ENCODE measurements around the gene STK17A. TPM values are rescaled to one million over a fixed set of nuclear protein-coding genes. Genes with fewer than 3 reads are reported as not detected.
A peak's percentile ranks its signal among the peaks of the same experiment; 100 is the strongest.
"Not testable (repeated sequence)": the region's sequence is repeated elsewhere in the genome, so short reads cannot be mapped to it uniquely, and the experiment has no call there.

STK17A gene
- total RNA-seq, 1 donor from 2014 or later = 30.8 TPM

DNA sequence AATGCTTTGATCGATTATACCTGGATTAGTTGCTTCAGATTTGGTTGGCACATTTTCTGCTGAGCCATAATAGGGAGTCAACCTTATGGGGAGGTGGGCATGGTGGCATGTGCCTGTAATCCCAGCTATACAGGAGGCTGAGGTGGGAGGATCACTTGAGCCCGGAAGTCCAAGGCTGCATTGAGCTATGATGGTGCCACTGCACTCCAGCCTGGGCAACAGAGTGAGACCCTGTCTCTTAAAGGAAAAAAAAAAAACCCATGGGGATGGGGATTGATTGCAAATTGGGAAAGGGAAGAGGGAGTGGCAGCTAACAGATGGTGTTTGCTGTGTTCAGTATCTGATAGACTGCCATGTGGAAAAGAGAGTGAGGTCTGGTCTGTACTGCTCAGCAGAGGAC, 11.1 kb downstream of the STK17A start:
- peak; percentile 51 for DNase-seq
- Mint-ChIP-seq H3K27me3 (no peaks in the 10 kb centered on the region), H3K4me1 (peaks cover 55% of the 10 kb centered on the region), H3K4me3 (peak overlapping the region; percentile 53), H3K9me3 (peaks cover 3% of the 10 kb centered on the region), H3K27ac (peak overlapping the region; percentile 57), H3K36me3 (ENCODE audit: low read depth) (peaks cover 37% of the 10 kb centered on the region)
- intact Hi-C loops (cut with micrococcal nuclease) = no loop called here

DNA sequence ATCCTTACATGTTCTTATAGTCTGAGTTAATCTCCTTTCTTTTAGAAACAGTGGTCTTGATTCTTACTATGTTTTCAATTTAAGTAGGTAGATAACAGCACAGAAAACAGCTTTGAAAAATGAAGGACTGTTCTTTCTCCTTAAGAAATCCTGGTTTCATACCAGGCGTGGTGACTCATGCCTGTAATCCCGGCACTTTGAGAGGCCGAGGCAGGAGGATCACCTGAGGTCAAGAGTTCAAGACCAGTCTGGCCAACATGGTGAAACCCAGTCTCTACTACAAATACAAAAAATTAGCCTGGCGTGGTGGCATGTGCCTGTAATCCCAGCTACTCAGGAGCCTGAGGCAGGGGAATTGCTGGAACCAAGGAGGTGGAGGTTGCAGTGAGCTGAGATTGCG, 13.5 kb downstream of the STK17A start:
- peaks cover 46% of the 10 kb centered on the region for H3K4me1 Mint-ChIP-seq
- peaks cover 43% of the 10 kb centered on the region for H3K36me3 Mint-ChIP-seq (ENCODE audit: low read depth)
- DNase-seq; H3K27ac Mint-ChIP-seq; intact Hi-C loops (cut with micrococcal nuclease); H3K27me3 Mint-ChIP-seq; H3K4me3 Mint-ChIP-seq; H3K9me3 Mint-ChIP-seq: not testable (repeated sequence)

DNA sequence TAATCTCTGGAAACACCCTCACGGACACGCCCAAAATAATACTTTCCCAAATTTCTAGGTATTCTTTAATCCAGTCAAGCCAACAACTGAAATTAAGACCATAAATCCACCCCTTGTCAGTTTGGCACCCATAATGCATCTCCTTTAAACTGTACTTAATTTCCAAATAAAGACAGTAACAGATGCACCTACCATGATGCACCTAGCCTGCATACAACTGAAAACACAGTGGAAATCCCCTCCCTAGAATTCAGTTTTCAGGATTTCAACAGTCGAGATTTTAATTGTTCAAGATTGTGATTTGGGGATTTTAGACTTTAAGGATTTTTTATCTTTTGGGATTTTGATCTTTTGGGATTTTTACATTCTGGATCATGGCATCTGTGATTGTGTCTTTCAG, 17.1 kb downstream of the STK17A start:
- Mint-ChIP-seq H3K27me3 (no peaks in the 10 kb centered on the region), H3K4me3 (no peak overlapping the region), H3K4me1 (peaks cover 26% of the 10 kb centered on the region), H3K36me3 (ENCODE audit: low read depth) (peaks cover 49% of the 10 kb centered on the region), H3K27ac (no peak overlapping the region), H3K9me3 (peaks cover 4% of the 10 kb centered on the region)
- DNase-seq = no peak
- intact Hi-C loops (cut with micrococcal nuclease) = no loop called here

DNA sequence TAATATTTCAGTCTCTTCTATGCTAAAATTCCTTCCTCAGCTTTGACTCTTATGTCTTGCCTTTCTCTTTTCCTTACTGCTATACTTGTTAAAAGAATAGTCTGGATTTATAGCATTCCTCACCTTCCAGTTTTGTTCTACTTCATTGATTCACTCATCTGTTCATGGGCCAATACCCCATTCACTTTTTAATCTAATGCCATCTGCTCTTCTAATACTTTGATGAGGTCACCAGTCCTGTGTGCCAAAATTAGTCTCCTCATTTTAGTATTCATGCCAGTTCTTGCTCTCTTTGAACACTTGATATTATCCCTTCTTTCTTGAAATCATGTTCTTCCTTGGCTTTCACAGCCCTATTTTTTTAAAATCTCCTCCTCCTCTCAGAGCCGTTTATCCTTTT, 19.3 kb downstream of the STK17A start:
- no peak overlapping the region for H3K4me3 Mint-ChIP-seq
- H3K27me3 Mint-ChIP-seq = no peaks in the 10 kb centered on the region
- H3K36me3 Mint-ChIP-seq (ENCODE audit: low read depth) = peaks cover 47% of the 10 kb centered on the region
- DNase-seq = no peak
- H3K4me1 Mint-ChIP-seq = peaks cover 26% of the 10 kb centered on the region
- peaks cover 4% of the 10 kb centered on the region for H3K9me3 Mint-ChIP-seq
- no peak overlapping the region for H3K27ac Mint-ChIP-seq
- intact Hi-C loops (cut with micrococcal nuclease) = no loop called here

DNA sequence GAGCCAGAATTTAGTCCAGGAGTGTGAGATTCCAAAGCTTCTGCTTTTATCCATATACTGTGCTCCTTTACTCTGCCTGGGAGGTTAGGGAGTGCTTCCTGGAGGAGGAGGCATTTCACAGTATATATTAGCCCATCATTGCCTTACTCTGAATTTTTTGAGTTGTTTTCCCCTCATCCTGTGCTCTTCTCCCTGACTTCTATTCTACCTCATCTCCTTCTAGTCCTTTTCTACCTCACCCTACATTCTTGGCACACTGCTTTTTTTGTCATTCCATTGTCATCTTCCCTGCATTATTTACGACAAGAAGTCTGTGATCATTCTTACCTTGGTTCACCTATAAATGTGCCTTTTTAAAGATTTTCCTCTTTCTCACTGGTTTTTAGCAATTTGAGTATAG, 21.3 kb downstream of the STK17A start:
- peaks cover 29% of the 10 kb centered on the region for H3K4me1 Mint-ChIP-seq
- H3K36me3 Mint-ChIP-seq (ENCODE audit: low read depth) = peaks cover 47% of the 10 kb centered on the region
- H3K27me3 Mint-ChIP-seq = no peaks in the 10 kb centered on the region
- no peak for DNase-seq
- H3K27ac Mint-ChIP-seq = no peak overlapping the region
- intact Hi-C loops (cut with micrococcal nuclease) = no loop called here
- no peak overlapping the region for H3K4me3 Mint-ChIP-seq
- H3K9me3 Mint-ChIP-seq = peaks cover 4% of the 10 kb centered on the region

DNA sequence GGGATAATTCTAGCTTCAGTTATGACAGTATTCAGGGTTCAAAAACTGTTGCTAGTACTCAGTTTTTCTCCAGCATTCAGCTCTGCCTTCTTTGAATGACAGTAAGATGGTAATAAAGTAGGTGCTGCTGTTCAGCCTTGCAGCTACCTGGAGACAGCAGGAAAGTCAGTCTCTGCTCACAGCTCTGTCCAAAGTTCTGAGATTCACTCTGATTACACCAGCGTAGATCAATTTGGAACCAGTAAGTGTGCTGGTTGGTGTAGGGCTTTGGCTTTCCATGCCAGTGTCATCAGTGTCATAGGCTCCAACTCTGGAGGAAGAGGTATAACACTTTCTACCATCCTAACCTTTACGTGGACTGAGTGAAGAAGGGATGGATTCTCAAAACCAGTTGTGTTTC, 26.2 kb downstream of the STK17A start:
- H3K4me3 Mint-ChIP-seq = no peak overlapping the region
- no peak for DNase-seq
- H3K27ac Mint-ChIP-seq = peak overlapping the region; percentile 36
- peaks cover 45% of the 10 kb centered on the region for H3K4me1 Mint-ChIP-seq
- no peaks in the 10 kb centered on the region for H3K27me3 Mint-ChIP-seq
- intact Hi-C loops (cut with micrococcal nuclease) = no loop called here
- peaks cover 4% of the 10 kb centered on the region for H3K9me3 Mint-ChIP-seq
- H3K36me3 Mint-ChIP-seq (ENCODE audit: low read depth) = peaks cover 65% of the 10 kb centered on the region

DNA sequence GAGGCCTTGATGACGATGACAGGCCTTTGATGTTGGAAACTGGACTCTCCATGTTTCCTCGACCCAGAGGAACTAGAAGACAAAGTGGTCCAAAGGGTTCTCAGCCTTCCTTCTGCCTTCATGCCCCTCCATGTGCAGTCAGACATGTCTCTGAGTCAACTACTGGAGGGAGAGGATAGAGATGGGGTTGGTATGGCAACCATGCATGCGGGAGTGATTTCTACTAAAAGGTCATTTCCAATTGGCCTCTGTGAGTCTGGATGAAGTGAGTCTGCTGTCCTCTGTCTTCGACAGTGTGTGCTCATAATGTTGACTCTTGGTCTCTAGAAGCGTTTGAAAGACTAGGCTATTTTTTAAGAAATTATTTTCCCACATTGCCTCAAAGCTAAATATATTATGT, 29.2 kb downstream of the STK17A start:
- H3K27ac Mint-ChIP-seq = peak overlapping the region; percentile 60
- H3K9me3 Mint-ChIP-seq = no peaks in the 10 kb centered on the region
- H3K27me3 Mint-ChIP-seq = no peaks in the 10 kb centered on the region
- peaks cover 39% of the 10 kb centered on the region for H3K4me1 Mint-ChIP-seq
- peaks cover 62% of the 10 kb centered on the region for H3K36me3 Mint-ChIP-seq (ENCODE audit: low read depth)
- no peak overlapping the region for H3K4me3 Mint-ChIP-seq
- intact Hi-C loops (cut with micrococcal nuclease) = loop anchor here (1.0 kb wide), 1 partner anchor 21 kb away; no protein-coding TSS in a partner anchor
- DNase-seq = no peak

DNA sequence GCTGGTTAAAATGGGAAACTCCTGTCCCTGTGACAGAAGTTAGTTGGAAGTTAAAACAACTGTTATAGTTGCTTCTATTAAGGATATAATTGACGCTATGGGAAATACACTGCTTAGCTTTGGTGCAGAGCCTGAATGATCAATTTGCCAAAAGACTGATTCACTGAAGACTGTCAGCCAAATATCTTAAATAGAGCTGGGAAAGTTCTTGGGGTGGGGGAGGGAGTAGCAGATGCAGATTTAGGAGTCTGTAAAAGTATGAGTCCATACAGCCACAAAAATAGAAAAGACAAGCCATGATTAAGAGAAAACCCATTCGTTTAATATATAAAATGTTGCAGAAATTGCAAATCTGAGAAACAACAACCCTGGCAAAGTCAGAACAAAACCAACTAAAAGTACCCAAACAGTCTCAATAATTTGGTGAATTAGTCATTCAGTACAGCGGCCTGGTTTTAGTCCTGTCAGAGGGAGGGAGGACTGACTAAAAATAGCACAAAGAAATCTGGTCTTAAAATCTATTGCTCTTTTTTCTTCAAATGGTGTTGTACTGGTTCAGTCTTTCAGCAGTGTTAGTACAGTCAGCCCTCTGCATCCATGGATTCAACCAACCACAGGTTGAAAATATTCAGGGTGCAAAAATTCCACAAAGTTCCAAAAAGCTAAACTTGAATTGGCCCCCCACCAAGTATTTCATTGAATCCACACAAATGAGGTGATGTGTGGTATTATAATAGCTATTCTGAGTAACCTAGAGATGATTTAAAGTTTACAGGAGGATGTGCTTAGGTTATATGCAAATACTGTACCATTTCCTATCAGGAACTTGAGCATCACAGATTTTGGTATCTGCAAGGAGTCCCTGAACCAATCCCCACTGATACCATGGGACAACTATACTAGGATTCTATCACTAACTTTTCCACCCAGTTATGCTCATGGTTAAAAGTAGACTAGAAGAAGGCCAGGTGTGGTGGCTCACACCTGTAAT, 30.0 kb downstream of the STK17A start:
- H3K4me3 Mint-ChIP-seq = peak overlapping the region; percentile 29
- peak overlapping the region; percentile 74 for H3K27ac Mint-ChIP-seq
- peak; percentile 59 for DNase-seq
- no peaks in the 10 kb centered on the region for H3K9me3 Mint-ChIP-seq
- intact Hi-C loops (cut with micrococcal nuclease) = loop anchor here (1.0 kb wide), 4 partner anchors 8 to 35 kb away; no protein-coding TSS in a partner anchor
- H3K36me3 Mint-ChIP-seq (ENCODE audit: low read depth) = peaks cover 62% of the 10 kb centered on the region
- peaks cover 39% of the 10 kb centered on the region for H3K4me1 Mint-ChIP-seq
- no peaks in the 10 kb centered on the region for H3K27me3 Mint-ChIP-seq

DNA sequence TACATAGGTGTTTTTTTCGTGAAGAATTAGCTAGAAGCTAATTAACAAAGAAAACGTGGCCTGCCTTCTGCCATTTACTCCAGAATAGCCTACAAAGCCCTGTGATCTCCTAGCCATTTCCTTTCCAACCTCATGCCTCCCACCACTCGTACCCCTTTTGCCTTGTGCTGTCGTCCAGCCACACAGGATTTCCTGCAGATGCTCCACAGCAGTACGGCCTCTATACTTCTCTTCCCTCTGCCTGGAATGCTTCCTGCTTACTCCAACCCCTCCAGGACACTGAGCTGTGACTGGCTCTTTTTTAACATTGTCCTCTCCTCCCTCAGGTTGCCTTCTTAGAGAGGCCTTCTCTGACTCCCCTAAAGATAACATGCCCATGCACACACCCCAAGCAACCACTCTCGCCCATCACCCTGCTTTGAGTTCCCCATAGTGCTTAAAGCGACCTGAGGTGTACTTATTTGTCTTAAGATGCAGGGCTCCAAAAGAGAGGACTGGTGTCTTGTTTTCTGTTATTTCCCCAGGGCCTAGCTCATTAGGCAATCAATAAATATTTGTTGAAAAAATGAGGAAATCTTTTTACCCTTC, 32.7 kb downstream of the STK17A start:
- DNase-seq = no peak
- no peak overlapping the region for H3K4me3 Mint-ChIP-seq
- peak overlapping the region; percentile 39 for H3K27ac Mint-ChIP-seq
- intact Hi-C loops (cut with micrococcal nuclease) = no loop called here
- H3K36me3 Mint-ChIP-seq (ENCODE audit: low read depth) = peaks cover 40% of the 10 kb centered on the region
- peaks cover 32% of the 10 kb centered on the region for H3K4me1 Mint-ChIP-seq
- no peaks in the 10 kb centered on the region for H3K9me3 Mint-ChIP-seq
- no peaks in the 10 kb centered on the region for H3K27me3 Mint-ChIP-seq

DNA sequence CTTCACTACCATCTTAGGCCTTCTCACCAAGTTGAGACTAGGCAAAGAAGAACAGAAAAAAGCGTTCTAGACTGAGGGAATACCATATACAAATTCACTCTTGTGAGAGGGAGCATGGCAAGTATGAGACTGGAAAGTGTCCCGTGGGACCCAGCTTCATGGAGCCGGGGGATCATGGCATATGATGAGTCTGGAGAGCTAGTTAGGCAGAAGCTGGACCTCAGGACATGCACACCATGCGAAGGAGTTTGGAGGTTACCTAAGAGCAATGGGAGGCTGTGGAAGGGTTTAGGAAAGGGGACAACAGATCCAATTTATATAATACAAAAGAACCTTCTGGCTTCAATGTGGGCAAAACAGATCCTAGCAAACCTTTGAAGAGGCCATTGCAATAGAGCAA, 34.1 kb downstream of the STK17A start:
- Mint-ChIP-seq H3K4me1 (peaks cover 37% of the 10 kb centered on the region), H3K9me3 (no peaks in the 10 kb centered on the region), H3K36me3 (ENCODE audit: low read depth) (peaks cover 40% of the 10 kb centered on the region), H3K4me3 (no peak overlapping the region), H3K27ac (no peak overlapping the region), H3K27me3 (no peaks in the 10 kb centered on the region)
- intact Hi-C loops (cut with micrococcal nuclease) = no loop called here
- DNase-seq = no peak

DNA sequence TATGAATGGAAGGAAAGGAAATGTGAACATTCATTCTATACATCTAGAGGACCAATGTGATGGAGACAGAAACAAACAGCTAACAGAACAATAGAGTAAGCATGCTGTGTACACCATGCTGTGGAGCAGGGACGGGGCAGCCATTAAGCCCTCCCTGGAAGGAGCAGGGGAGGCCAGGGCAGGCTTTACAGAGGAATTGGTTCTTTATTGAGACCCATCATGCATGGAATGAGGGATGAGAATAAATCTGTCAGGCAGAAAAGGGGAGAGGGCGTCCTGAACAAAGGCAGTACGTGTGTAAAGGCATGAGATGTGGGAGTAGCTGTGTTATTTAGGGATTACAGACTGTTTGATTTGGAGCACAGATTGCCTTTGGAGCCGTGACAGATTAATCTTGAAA, 35.2 kb downstream of the STK17A start:
- no peaks in the 10 kb centered on the region for H3K9me3 Mint-ChIP-seq
- intact Hi-C loops (cut with micrococcal nuclease) = no loop called here
- peaks cover 43% of the 10 kb centered on the region for H3K36me3 Mint-ChIP-seq (ENCODE audit: low read depth)
- DNase-seq = no peak
- no peak overlapping the region for H3K4me3 Mint-ChIP-seq
- H3K27ac Mint-ChIP-seq = no peak overlapping the region
- peaks cover 39% of the 10 kb centered on the region for H3K4me1 Mint-ChIP-seq
- H3K27me3 Mint-ChIP-seq = no peaks in the 10 kb centered on the region

DNA sequence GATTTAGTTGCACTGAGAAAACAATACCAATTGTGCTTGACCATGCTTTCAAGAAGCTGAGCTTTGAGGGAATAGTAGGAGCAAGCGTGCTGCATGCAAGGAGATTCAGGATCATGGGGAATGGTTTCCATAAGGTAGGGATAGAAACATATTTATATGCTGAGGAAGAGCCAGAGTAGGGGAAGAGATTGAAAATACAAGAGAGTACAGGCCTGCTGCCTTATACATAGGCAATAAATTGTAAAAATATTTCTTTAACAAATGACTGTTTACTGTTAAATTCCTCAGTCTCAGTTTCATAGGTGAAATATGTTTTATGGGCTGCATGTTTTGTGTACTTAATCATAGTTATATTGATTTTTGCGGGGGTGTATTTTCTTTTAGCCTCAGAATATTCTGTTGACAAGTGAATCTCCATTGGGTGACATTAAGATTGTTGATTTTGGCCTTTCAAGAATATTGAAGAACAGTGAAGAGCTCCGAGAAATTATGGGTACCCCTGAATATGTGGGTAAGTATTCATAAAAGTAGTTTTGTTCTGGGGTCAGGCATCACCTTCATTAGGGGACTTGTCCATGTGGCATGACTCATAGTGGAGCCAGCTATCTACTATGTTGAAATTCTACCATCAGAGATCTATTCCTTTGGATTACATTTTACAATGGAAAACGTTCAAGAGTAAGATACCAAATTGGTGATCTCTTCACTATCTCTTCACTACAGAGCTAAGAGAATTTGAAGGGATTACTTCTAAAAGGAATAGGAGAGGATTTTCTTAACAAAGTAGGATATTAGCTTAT, 36.5 kb downstream of the STK17A start:
- intact Hi-C loops (cut with micrococcal nuclease) = no loop called here
- Mint-ChIP-seq H3K9me3 (no peaks in the 10 kb centered on the region), H3K36me3 (ENCODE audit: low read depth) (peaks cover 44% of the 10 kb centered on the region), H3K4me1 (peaks cover 37% of the 10 kb centered on the region), H3K27ac (no peak overlapping the region), H3K27me3 (no peaks in the 10 kb centered on the region), H3K4me3 (no peak overlapping the region)
- no peak for DNase-seq

DNA sequence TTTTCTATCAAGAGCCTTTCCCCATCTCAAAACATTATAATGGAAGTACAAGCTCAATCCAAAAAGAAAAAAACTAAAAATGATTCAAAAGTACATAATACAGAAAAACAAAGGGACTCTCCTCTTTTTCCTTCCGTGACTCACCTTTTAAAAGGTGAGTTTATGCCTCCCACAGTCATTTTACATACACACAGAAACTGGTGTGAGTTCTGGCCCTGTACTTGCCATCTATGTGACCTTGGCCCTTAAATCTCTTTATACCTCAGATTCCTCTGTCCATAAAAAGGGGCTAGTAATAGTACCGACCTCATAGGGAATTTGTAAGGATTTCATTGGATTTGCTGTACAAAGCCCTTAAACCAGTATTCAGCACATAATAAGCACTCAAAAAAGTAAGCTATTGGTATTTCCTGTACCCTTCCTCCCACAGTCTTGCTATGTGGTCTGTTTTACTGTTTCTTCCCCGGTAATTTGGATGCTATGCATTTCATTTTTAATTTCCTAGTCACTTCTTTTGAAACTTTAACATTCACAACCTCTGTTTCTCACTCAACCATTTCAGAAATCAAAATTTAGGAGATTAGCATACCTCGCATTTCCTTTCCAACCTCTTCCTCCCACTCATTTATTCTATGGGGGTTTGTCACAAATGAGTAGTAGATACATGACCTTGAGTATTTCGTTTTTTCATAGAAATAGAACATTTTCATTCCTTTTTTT, 39.0 kb downstream of the STK17A start:
- no peaks in the 10 kb centered on the region for H3K27me3 Mint-ChIP-seq
- peaks cover 45% of the 10 kb centered on the region for H3K4me1 Mint-ChIP-seq
- H3K27ac Mint-ChIP-seq = peak overlapping the region; percentile 61
- no peaks in the 10 kb centered on the region for H3K9me3 Mint-ChIP-seq
- peak overlapping the region; percentile 59 for H3K4me3 Mint-ChIP-seq
- intact Hi-C loops (cut with micrococcal nuclease) = loop anchor here (1.0 to 2.0 kb wide), 5 partner anchors 9 to 79 kb away; no protein-coding TSS in a partner anchor
- H3K36me3 Mint-ChIP-seq (ENCODE audit: low read depth) = peaks cover 49% of the 10 kb centered on the region
- DNase-seq = no peak

Measured in activated CD4-positive, alpha-beta T cell treated with anti-CD3 and anti-CD28 coated beads, Interleukin-2, amount 10 ng/mL, durations not matched to agents 24 days and 14 days (primary cell).